Measurements from ENCODE around the gene ZNF814.
"Not testable (repeated sequence)": the region's sequence is repeated elsewhere in the genome, so short reads cannot be mapped to it uniquely, and the experiment has no call there.

Gene ZNF814

GRCh38 chr19:57812975-57813820 is 75.6 kb downstream of the ZNF814 start:
- H3K9me3 ChIP-seq (ENCODE audit: control extremely low read depth in 1 of 5, control insufficient read depth in 4 of 5, insufficient read depth in 2 of 5, low read depth in 1 of 5, low read length in 4 of 5); H3K27ac ChIP-seq (ENCODE audit: insufficient read depth in 1 of 2, low read depth in 1 of 2, low read length in 2 of 2, poor library complexity in 1 of 2, severe bottlenecking in 2 of 2); H3K27me3 ChIP-seq (replicated peaks in 2 of 5; ENCODE audit: control insufficient read depth in 4 of 5, insufficient read depth in 5 of 5, low read length in 4 of 5); POLR2A ChIA-PET; DNase-seq; CTCF ChIA-PET: not testable (repeated sequence)
- Histone ChIP-seq H3K36me3 (ENCODE audit: control insufficient read depth in 4 of 4, insufficient read depth in 4 of 4, low read length in 3 of 4) (peaks cover 8 to 22% (median 10%) of the 10 kb centered on the region in 4 experiments), H3K4me1 (ENCODE audit: control extremely low read depth in 1 of 4, control insufficient read depth in 4 of 4, insufficient read depth in 4 of 4, low read length in 3 of 4) (peaks cover 0 to 22% (median 14%) of the 10 kb centered on the region in 4 experiments), H3K4me3 (ENCODE audit: control insufficient read depth in 1 of 7, extremely low read depth in 1 of 7, insufficient read depth in 4 of 7, low read depth in 2 of 7, low read length in 6 of 7) (peak overlapping the region in 1 of 7 experiments; percentile 16)
- WGBS (ENCODE audit: insufficient coverage) = 100% methylated on average over 3 of the region's 13 CpGs

GRCh38 chr19:57812226-57812625 is 76.6 kb downstream of the ZNF814 start:
- 67% methylated on average over 1 of the region's 3 CpGs for WGBS (ENCODE audit: insufficient coverage)
- no peaks in the 10 kb centered on the region for H3K9me3 ChIP-seq (ENCODE audit: control extremely low read depth in 1 of 5, control insufficient read depth in 4 of 5, insufficient read depth in 2 of 5, low read depth in 1 of 5, low read length in 4 of 5)
- ChIA-PET CTCF (interaction anchor here (1.2 kb wide), 1 partner anchor 12 kb away, joined by 4 read pairs; no protein-coding TSS in a partner anchor), POLR2A (interaction anchor here (0.6 kb wide), 1 partner anchor 62 kb away, joined by 3 read pairs; no protein-coding TSS in a partner anchor)
- H3K27me3 ChIP-seq (replicated peaks in 2 of 5; ENCODE audit: control insufficient read depth in 4 of 5, insufficient read depth in 5 of 5, low read length in 4 of 5) = no peaks in the 10 kb centered on the region
- peaks cover 0 to 22% (median 14%) of the 10 kb centered on the region in 4 experiments for H3K4me1 ChIP-seq (ENCODE audit: control extremely low read depth in 1 of 4, control insufficient read depth in 4 of 4, insufficient read depth in 4 of 4, low read length in 3 of 4)
- H3K36me3 ChIP-seq (ENCODE audit: control insufficient read depth in 4 of 4, insufficient read depth in 4 of 4, low read length in 3 of 4) = peaks cover 11 to 31% (median 16%) of the 10 kb centered on the region in 4 experiments
- H3K4me3 ChIP-seq (ENCODE audit: control insufficient read depth in 1 of 7, extremely low read depth in 1 of 7, insufficient read depth in 4 of 7, low read depth in 2 of 7, low read length in 6 of 7) = no peak overlapping the region
- DNase-seq = peak in 1 of 3 donors; percentile 16
- no peak overlapping the region for H3K27ac ChIP-seq (ENCODE audit: insufficient read depth in 1 of 2, low read depth in 1 of 2, low read length in 2 of 2, poor library complexity in 1 of 2, severe bottlenecking in 2 of 2)

- H3K27me3 ChIP-seq (replicated peaks in 2 of 5; ENCODE audit: control insufficient read depth in 4 of 5, insufficient read depth in 5 of 5, low read length in 4 of 5); POLR2A ChIA-PET; DNase-seq; CTCF ChIA-PET; H3K27ac ChIP-seq (ENCODE audit: insufficient read depth in 1 of 2, low read depth in 1 of 2, low read length in 2 of 2, poor library complexity in 1 of 2, severe bottlenecking in 2 of 2); H3K4me3 ChIP-seq (ENCODE audit: control insufficient read depth in 1 of 7, extremely low read depth in 1 of 7, insufficient read depth in 4 of 7, low read depth in 2 of 7, low read length in 6 of 7); H3K9me3 ChIP-seq (ENCODE audit: control extremely low read depth in 1 of 5, control insufficient read depth in 4 of 5, insufficient read depth in 2 of 5, low read depth in 1 of 5, low read length in 4 of 5): not testable (repeated sequence)
- WGBS (ENCODE audit: insufficient coverage) = 99% methylated on average over 9 of the region's 17 CpGs
- H3K36me3 ChIP-seq (ENCODE audit: control insufficient read depth in 4 of 4, insufficient read depth in 4 of 4, low read length in 3 of 4) = peaks cover 11 to 31% (median 18%) of the 10 kb centered on the region in 4 experiments
- peaks cover 0 to 22% (median 14%) of the 10 kb centered on the region in 4 experiments for H3K4me1 ChIP-seq (ENCODE audit: control extremely low read depth in 1 of 4, control insufficient read depth in 4 of 4, insufficient read depth in 4 of 4, low read length in 3 of 4)
Observed at GRCh38 chr19:57810410-57811295, 78.2 kb downstream of the ZNF814 start.

- DNase-seq = no peak
- Histone ChIP-seq H3K27me3 (replicated peaks in 2 of 5; ENCODE audit: control insufficient read depth in 4 of 5, insufficient read depth in 5 of 5, low read length in 4 of 5) (no peaks in the 10 kb centered on the region), H3K27ac (ENCODE audit: insufficient read depth in 1 of 2, low read depth in 1 of 2, low read length in 2 of 2, poor library complexity in 1 of 2, severe bottlenecking in 2 of 2) (no peak overlapping the region), H3K36me3 (ENCODE audit: control insufficient read depth in 4 of 4, insufficient read depth in 4 of 4, low read length in 3 of 4) (peaks cover 10 to 29% (median 18%) of the 10 kb centered on the region in 4 experiments), H3K4me3 (ENCODE audit: control insufficient read depth in 1 of 7, extremely low read depth in 1 of 7, insufficient read depth in 4 of 7, low read depth in 2 of 7, low read length in 6 of 7) (no peak overlapping the region), H3K4me1 (ENCODE audit: control extremely low read depth in 1 of 4, control insufficient read depth in 4 of 4, insufficient read depth in 4 of 4, low read length in 3 of 4) (peaks cover 3 to 22% (median 16%) of the 10 kb centered on the region in 4 experiments), H3K9me3 (ENCODE audit: control extremely low read depth in 1 of 5, control insufficient read depth in 4 of 5, insufficient read depth in 2 of 5, low read depth in 1 of 5, low read length in 4 of 5) (no peaks in the 10 kb centered on the region)
- WGBS (ENCODE audit: insufficient coverage) = 83% methylated on average over 1 of the region's 2 CpGs
- ChIA-PET POLR2A (no interaction called here), CTCF (interaction anchor here (0.9 kb wide), 1 partner anchor 27 kb away, joined by 3 read pairs; no protein-coding TSS in a partner anchor)
Observed at GRCh38 chr19:57807541-57807940, 81.3 kb downstream of the ZNF814 start.

- H3K4me1 ChIP-seq (ENCODE audit: control extremely low read depth in 1 of 4, control insufficient read depth in 4 of 4, insufficient read depth in 4 of 4, low read length in 3 of 4) = peaks cover 11 to 27% (median 17%) of the 10 kb centered on the region in 4 experiments
- peak overlapping the region; percentile 26 to 85 (median 64) for H3K4me3 ChIP-seq (ENCODE audit: control insufficient read depth in 1 of 7, extremely low read depth in 1 of 7, insufficient read depth in 4 of 7, low read depth in 2 of 7, low read length in 6 of 7)
- CTCF ChIA-PET = interaction anchor here (0.9 kb wide), 1 partner anchor 15 kb away, joined by 3 read pairs; no protein-coding TSS in a partner anchor
Observed at GRCh38 chr19:57803594-57804325, 85.1 kb downstream of the ZNF814 start.

GRCh38 chr19:57803265-57803593 is 85.6 kb downstream of the ZNF814 start:
- peak overlapping the region in 6 of 7 experiments; percentile 47 to 85 (median 68) for H3K4me3 ChIP-seq (ENCODE audit: control insufficient read depth in 1 of 7, extremely low read depth in 1 of 7, insufficient read depth in 4 of 7, low read depth in 2 of 7, low read length in 6 of 7)
- DNase-seq = no peak
- peaks cover 4 to 20% (median 7%) of the 10 kb centered on the region in 4 experiments for H3K36me3 ChIP-seq (ENCODE audit: control insufficient read depth in 4 of 4, insufficient read depth in 4 of 4, low read length in 3 of 4)
- no peaks in the 10 kb centered on the region for H3K27me3 ChIP-seq (replicated peaks in 2 of 5; ENCODE audit: control insufficient read depth in 4 of 5, insufficient read depth in 5 of 5, low read length in 4 of 5)
- 11% methylated on average over 5 of the region's 6 CpGs for WGBS (ENCODE audit: insufficient coverage)
- no peak overlapping the region for H3K27ac ChIP-seq (ENCODE audit: insufficient read depth in 1 of 2, low read depth in 1 of 2, low read length in 2 of 2, poor library complexity in 1 of 2, severe bottlenecking in 2 of 2)
- ChIA-PET POLR2A (no interaction called here), CTCF (interaction anchor here (0.9 kb wide), 1 partner anchor 16 kb away, joined by 3 read pairs; no protein-coding TSS in a partner anchor)
- H3K9me3 ChIP-seq (ENCODE audit: control extremely low read depth in 1 of 5, control insufficient read depth in 4 of 5, insufficient read depth in 2 of 5, low read depth in 1 of 5, low read length in 4 of 5) = no peaks in the 10 kb centered on the region
- H3K4me1 ChIP-seq (ENCODE audit: control extremely low read depth in 1 of 4, control insufficient read depth in 4 of 4, insufficient read depth in 4 of 4, low read length in 3 of 4) = peaks cover 11 to 28% (median 17%) of the 10 kb centered on the region in 4 experiments

More at GRCh38 chr19:57803594-57804325, 85.1 kb downstream of the ZNF814 start:
- peak; percentile 25 to 76 (median 62) for DNase-seq
- H3K36me3 ChIP-seq (ENCODE audit: control insufficient read depth in 4 of 4, insufficient read depth in 4 of 4, low read length in 3 of 4) = peaks cover 7 to 24% (median 10%) of the 10 kb centered on the region in 4 experiments
- H3K27ac ChIP-seq (ENCODE audit: insufficient read depth in 1 of 2, low read depth in 1 of 2, low read length in 2 of 2, poor library complexity in 1 of 2, severe bottlenecking in 2 of 2) = peak overlapping the region; percentile 61
- WGBS (ENCODE audit: insufficient coverage) = 22% methylated on average over 12 of the region's 19 CpGs
- no peaks in the 10 kb centered on the region for H3K9me3 ChIP-seq (ENCODE audit: control extremely low read depth in 1 of 5, control insufficient read depth in 4 of 5, insufficient read depth in 2 of 5, low read depth in 1 of 5, low read length in 4 of 5)
- no peaks in the 10 kb centered on the region for H3K27me3 ChIP-seq (replicated peaks in 2 of 5; ENCODE audit: control insufficient read depth in 4 of 5, insufficient read depth in 5 of 5, low read length in 4 of 5)
- POLR2A ChIA-PET = no interaction called here
